GM10248 (cell line): ENCODE data around the gene CORO2A.

Experiments used
- CTCF ChIA-PET: fragments of 300-600 bp; sonication (Branson Sonifier 250); formaldehyde crosslinking; extraction: SDS; loops from one replicate; lab custom pipeline; 2021; ENCODE audit warnings: antibody characterized with exemption; lab: Yijun Ruan, JAX
- POLR2A ChIA-PET: fragments of 350-650 bp; sonication (Branson Sonifier 250); formaldehyde crosslinking; extraction: SDS; loops from one replicate; lab custom pipeline; 2020; ENCODE audit warnings: antibody characterized with exemption; lab: Yijun Ruan, JAX
- DNase-seq: peaks from one replicate; pipeline ENCODE4 v3.0.0; 2012; ENCODE audit errors: extremely low spot score
- TF ChIP-seq, protein P1 (sequence below): IDR thresholded peaks from 2 replicates; pipeline ENCODE4 v1.5.1; 2012; ENCODE audit warnings: mild to moderate bottlenecking, low read depth; ENCODE audit errors: extremely low read depth, missing control alignments, control extremely low read depth

CORO2A gene, protein sequence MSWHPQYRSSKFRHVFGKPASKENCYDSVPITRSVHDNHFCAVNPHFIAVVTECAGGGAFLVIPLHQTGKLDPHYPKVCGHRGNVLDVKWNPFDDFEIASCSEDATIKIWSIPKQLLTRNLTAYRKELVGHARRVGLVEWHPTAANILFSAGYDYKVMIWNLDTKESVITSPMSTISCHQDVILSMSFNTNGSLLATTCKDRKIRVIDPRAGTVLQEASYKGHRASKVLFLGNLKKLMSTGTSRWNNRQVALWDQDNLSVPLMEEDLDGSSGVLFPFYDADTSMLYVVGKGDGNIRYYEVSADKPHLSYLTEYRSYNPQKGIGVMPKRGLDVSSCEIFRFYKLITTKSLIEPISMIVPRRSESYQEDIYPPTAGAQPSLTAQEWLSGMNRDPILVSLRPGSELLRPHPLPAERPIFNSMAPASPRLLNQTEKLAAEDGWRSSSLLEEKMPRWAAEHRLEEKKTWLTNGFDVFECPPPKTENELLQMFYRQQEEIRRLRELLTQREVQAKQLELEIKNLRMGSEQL

DNA sequence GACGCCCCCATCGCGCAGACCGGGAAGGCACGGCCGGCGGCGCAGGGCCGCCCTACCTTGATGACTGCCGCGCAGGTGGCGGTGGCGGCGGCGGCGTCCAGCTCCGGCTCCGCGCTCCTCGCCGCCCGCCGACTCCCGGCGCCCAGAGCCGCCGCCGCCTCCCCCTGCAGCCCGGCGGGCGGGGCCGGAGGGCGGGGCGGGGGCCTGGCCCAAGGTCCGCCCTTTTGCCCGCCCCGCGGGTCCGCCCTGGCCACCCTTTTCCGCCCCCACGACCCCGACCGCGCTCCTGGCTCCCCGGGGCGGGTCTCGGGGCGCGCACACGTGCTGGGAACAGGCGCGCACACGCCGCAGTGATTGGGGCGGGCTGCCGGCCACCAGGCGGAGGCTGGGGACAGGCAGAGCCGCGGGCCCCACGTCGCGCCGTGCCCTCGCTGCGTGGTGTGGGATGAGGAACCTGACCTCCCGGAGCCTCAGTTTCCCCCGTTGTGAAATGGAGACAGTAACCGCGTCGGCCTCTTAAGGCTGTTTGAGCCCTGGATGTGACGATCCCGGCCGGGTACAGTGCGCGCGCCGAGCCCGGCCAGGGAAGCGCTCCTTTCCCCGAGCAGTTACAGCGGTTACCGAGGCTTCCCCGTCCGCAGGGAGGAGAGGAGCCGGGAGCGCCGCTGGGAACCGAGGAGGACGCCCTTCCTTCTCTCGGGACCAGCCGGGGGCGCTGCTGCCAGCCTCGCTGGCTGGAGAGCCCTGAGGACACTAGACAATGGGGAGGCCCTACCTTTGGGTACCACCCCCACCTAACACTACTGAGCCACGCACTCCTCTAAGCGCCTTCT is at the start of gene CORO2A:
CORO2A (minus strand) TSS at position 135 of the 833 bp plus-strand sequence. CDS start 34,977 bp downstream, outside the sequence.
- POLR2A ChIA-PET, result no interaction called here
- CTCF ChIA-PET, result interaction anchor here (0.8 to 2.1 kb wide), 15 partner anchors 10 to 583 kb away, joined by 3 to 18 read pairs (median 4); partner anchors contain the start of gene TRIM14
- TF ChIP-seq, protein P1, sequence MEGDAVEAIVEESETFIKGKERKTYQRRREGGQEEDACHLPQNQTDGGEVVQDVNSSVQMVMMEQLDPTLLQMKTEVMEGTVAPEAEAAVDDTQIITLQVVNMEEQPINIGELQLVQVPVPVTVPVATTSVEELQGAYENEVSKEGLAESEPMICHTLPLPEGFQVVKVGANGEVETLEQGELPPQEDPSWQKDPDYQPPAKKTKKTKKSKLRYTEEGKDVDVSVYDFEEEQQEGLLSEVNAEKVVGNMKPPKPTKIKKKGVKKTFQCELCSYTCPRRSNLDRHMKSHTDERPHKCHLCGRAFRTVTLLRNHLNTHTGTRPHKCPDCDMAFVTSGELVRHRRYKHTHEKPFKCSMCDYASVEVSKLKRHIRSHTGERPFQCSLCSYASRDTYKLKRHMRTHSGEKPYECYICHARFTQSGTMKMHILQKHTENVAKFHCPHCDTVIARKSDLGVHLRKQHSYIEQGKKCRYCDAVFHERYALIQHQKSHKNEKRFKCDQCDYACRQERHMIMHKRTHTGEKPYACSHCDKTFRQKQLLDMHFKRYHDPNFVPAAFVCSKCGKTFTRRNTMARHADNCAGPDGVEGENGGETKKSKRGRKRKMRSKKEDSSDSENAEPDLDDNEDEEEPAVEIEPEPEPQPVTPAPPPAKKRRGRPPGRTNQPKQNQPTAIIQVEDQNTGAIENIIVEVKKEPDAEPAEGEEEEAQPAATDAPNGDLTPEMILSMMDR, result peak; percentile 33
- peak; percentile 89 for DNase-seq

GRCh38 chr9:98241357-98242300 is 49.2 kb upstream of the CORO2A start:
- CTCF ChIA-PET, result interaction anchor here (1.1 to 3.0 kb wide), 7 partner anchors 9 to 168 kb away, joined by 3 to 9 read pairs (median 5); no protein-coding TSS in a partner anchor
- POLR2A ChIA-PET, result no interaction called here
- TF ChIP-seq, protein P1, result no peak
- no peak for DNase-seq

- CTCF ChIA-PET, result interaction anchor here (0.9 to 3.0 kb wide), 6 partner anchors 10 to 34 kb away, joined by 3 to 9 read pairs (median 4); no protein-coding TSS in a partner anchor
- POLR2A ChIA-PET, result no interaction called here
- DNase-seq, result no peak
- TF ChIP-seq, protein P1, result no peak
Observed at GRCh38 chr9:98240475-98240874, 48.0 kb upstream of the CORO2A start.

DNA sequence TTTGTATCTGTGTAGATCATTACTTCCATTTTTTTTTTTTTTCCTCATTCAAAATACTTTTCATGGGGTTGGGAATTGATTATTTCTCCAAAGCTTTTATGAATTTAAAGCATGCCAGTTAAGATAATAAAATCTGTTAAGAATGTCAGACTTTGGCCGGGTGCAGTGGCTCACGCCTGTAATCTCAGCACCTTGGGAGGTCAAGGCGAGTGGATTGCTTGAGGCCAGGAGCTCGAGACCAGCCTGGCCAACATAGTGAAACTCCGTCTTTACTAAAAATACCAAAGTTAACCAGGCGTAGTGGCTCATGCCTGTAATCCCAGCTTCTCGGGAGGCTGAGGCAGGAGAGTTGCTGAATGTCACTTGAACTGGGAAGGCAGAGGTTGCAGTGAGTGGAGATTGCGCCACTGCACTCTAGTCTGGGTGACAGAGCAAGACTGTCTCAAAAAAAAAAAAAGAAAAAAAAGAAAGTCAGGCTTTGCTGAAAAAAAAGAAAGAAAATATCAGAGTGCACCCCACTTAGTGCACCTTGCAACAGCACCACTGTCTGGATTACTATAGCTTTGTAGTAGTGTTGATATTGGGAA is 44.6 kb upstream of the CORO2A start:
- DNase-seq, result no peak
- TF ChIP-seq, protein P1, result no peak
- ChIA-PET POLR2A (no interaction called here), CTCF (interaction anchor here (0.6 to 2.5 kb wide), 3 partner anchors 17 to 202 kb away, joined by 3 to 7 read pairs (median 3); no protein-coding TSS in a partner anchor)

DNA sequence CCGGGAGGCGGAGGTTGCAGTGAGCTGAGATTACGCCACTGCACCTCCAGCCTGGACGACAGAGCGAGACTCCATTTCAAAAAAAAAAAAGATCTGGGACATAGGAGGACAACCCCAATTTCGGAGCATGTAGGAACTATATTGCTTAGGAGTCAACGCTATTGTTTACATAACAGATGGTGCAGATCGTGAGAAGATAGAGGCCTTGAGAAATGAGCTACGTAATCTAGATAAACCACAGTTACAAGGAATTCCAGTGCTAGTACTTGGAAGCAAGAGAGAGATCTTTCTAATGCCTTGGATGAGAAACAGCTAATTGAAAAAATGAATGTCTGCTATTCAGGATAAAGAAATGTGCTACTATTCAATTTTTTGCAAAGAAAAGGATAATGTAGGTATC is 42.7 kb upstream of the CORO2A start:
- TF ChIP-seq, protein P1, result no peak
- DNase-seq, result no peak
- POLR2A ChIA-PET, result no interaction called here
- CTCF ChIA-PET, result interaction anchor here (0.7 to 4.0 kb wide), 7 partner anchors 16 to 161 kb away, joined by 3 to 18 read pairs (median 4); no protein-coding TSS in a partner anchor
